ENCODE results near the gene CD6.

CD6 gene

GRCh38 chr11:61052182-61052972 is 80.9 kb downstream of the CD6 start:
- H3K36me3 ChIP-seq (ENCODE audit: control insufficient read depth in 2 of 2, insufficient read depth in 1 of 2, low read length in 2 of 2), result no peaks in the 10 kb centered on the region
- H3K4me3 ChIP-seq (ENCODE audit: low read depth, low read length), result no peak overlapping the region
- H3K9me3 ChIP-seq (ENCODE audit: control insufficient read depth, insufficient read depth, low read depth, low read length), result no peaks in the 10 kb centered on the region
- CTCF ChIA-PET, result interaction anchor here (1.1 kb wide), 1 partner anchor 153 kb away, joined by 3 read pairs; no protein-coding TSS in a partner anchor
- H3K27ac ChIP-seq (ENCODE audit: extremely low read depth, low read depth, low read length), result no peak overlapping the region
- H3K4me1 ChIP-seq (ENCODE audit: control insufficient read depth, insufficient read depth, low read length), result no peaks in the 10 kb centered on the region
- POLR2A ChIA-PET, result no interaction called here
- TF ChIP-seq ZNF623 (tag by site-specific recombination; IDR thresholded peaks at IDR 0.05) (no peak), ZNF157 (tag by site-specific recombination; IDR thresholded peaks at IDR 0.05) (no peak), ZNF292 (tag by site-specific recombination; IDR thresholded peaks at IDR 0.05; ENCODE audit: borderline replicate concordance, low read depth) (no peak), GLIS2 (tag by site-specific recombination; IDR thresholded peaks at IDR 0.05) (no peak), ZNF18 (tag by site-specific recombination; IDR thresholded peaks at IDR 0.05) (no peak), ZNF174 (tag by site-specific recombination; IDR thresholded peaks at IDR 0.05) (no peak), ZNF37A (tag by site-specific recombination; IDR thresholded peaks at IDR 0.05) (no peak), ZNF433 (tag by site-specific recombination; IDR thresholded peaks at IDR 0.05; ENCODE audit: low read depth) (no peak), ZBTB49 (tag by site-specific recombination; IDR thresholded peaks at IDR 0.05; ENCODE audit: low read depth) (no peak)
- TF ChIP-seq, protein P1, sequence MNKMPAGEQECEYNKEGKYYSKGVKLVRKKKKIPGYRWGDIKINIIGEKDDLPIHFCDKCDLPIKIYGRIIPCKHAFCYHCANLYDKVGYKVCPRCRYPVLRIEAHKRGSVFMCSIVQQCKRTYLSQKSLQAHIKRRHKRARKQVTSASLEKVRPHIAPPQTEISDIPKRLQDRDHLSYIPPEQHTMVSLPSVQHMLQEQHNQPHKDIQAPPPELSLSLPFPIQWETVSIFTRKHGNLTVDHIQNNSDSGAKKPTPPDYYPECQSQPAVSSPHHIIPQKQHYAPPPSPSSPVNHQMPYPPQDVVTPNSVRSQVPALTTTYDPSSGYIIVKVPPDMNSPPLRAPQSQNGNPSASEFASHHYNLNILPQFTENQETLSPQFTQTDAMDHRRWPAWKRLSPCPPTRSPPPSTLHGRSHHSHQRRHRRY (tag by site-specific recombination; IDR thresholded peaks at IDR 0.05), result no peak

- Histone ChIP-seq H3K4me1 (ENCODE audit: control insufficient read depth, insufficient read depth, low read length) (no peaks in the 10 kb centered on the region), H3K9me3 (ENCODE audit: control insufficient read depth, insufficient read depth, low read depth, low read length) (no peaks in the 10 kb centered on the region), H3K36me3 (ENCODE audit: control insufficient read depth in 2 of 2, insufficient read depth in 1 of 2, low read length in 2 of 2) (no peaks in the 10 kb centered on the region), H3K4me3 (ENCODE audit: low read depth, low read length) (no peak overlapping the region), H3K27ac (ENCODE audit: extremely low read depth, low read depth, low read length) (no peak overlapping the region)
- ChIA-PET CTCF (interaction anchor here (1.1 kb wide), 1 partner anchor 154 kb away, joined by 3 read pairs; no protein-coding TSS in a partner anchor), POLR2A (no interaction called here)
- no peak for TF ChIP-seq ZNF48 (tag by site-specific recombination; IDR thresholded peaks at IDR 0.05)
- TF ChIP-seq ZNF354C (tag by site-specific recombination; IDR thresholded peaks at IDR 0.05; ENCODE audit: borderline replicate concordance, low read depth), result no peak
- TF ChIP-seq ZNF18 (tag by site-specific recombination; IDR thresholded peaks at IDR 0.05), result no peak
- TF ChIP-seq, protein P2, sequence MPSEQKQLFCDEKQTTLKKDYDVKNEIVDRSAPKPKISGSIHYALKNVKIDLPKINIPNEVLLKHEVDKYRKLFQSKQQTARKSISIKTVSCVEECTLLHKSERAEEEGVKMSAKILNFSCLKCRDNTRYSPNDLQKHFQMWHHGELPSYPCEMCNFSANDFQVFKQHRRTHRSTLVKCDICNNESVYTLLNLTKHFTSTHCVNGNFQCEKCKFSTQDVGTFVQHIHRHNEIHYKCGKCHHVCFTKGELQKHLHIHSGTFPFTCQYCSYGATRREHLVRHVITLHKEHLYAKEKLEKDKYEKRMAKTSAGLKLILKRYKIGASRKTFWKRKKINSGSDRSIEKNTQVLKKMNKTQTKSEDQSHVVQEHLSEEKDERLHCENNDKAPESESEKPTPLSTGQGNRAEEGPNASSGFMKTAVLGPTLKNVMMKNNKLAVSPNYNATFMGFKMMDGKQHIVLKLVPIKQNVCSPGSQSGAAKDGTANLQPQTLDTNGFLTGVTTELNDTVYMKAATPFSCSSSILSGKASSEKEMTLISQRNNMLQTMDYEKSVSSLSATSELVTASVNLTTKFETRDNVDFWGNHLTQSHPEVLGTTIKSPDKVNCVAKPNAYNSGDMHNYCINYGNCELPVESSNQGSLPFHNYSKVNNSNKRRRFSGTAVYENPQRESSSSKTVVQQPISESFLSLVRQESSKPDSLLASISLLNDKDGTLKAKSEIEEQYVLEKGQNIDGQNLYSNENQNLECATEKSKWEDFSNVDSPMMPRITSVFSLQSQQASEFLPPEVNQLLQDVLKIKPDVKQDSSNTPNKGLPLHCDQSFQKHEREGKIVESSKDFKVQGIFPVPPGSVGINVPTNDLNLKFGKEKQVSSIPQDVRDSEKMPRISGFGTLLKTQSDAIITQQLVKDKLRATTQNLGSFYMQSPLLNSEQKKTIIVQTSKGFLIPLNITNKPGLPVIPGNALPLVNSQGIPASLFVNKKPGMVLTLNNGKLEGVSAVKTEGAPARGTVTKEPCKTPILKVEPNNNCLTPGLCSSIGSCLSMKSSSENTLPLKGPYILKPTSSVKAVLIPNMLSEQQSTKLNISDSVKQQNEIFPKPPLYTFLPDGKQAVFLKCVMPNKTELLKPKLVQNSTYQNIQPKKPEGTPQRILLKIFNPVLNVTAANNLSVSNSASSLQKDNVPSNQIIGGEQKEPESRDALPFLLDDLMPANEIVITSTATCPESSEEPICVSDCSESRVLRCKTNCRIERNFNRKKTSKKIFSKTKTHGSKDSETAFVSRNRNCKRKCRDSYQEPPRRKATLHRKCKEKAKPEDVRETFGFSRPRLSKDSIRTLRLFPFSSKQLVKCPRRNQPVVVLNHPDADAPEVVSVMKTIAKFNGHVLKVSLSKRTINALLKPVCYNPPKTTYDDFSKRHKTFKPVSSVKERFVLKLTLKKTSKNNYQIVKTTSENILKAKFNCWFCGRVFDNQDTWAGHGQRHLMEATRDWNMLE (tag by site-specific recombination; conservative IDR thresholded peaks at IDR 0.05; ENCODE audit: low read depth), result no peak
- TF ChIP-seq ZNF76 (tag by site-specific recombination; IDR thresholded peaks at IDR 0.05; ENCODE audit: borderline replicate concordance, low read depth), result no peak
- TF ChIP-seq ZNF16 (tag by site-specific recombination; IDR thresholded peaks at IDR 0.05; ENCODE audit: low read depth), result no peak
- no peak for TF ChIP-seq ZNF580 (tag by site-specific recombination; IDR thresholded peaks at IDR 0.05)
- TF ChIP-seq ZNF391 (tag by site-specific recombination; IDR thresholded peaks at IDR 0.05; ENCODE audit: borderline replicate concordance, low read depth), result no peak
- TF ChIP-seq ZNF600 (tag by site-specific recombination; IDR thresholded peaks at IDR 0.05), result no peak
- no peak for TF ChIP-seq ZNF174 (tag by site-specific recombination; IDR thresholded peaks at IDR 0.05)
These were observed 81.7 kb downstream of the CD6 start for GRCh38 chr11:61053191-61053590.

Data from HEK293 (cell line).